ENCODE measurements around the gene SPOCK1. TPM values are rescaled to one million over a fixed set of nuclear protein-coding genes. Genes with fewer than 3 reads are reported as not detected.

Gene SPOCK1
- total and polyA plus RNA-seq, 2 experiments from 2014 or later: 5.6 to 10.1 TPM

DNA sequence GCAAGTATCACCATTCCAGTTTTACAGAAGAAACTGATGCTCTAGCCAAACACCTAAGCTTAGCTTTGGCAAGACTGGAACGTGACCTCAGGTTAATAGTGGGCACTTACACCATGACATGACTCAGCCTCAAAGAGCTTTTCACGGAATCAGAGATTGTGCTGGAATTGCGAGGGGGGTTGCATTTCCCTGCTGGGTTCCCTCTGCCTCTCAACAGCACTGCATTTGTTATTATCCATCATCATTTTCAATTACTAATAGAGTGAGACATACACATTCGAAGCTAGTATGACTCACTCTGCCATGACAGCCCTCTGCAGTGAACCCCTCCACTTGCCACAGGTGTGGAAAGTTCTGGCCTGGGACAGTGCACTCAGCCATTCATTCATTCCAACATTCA lies 8.0 kb downstream of the SPOCK1 start:
- H3K4me2 ChIP-seq: no peak overlapping the region
- no peak overlapping the region for H3K4me3 ChIP-seq
- H3K36me3 ChIP-seq (replicated peaks; ENCODE audit: insufficient read depth, low read depth): no peaks in the 10 kb centered on the region
- 75% methylated on average over 4 of the region's 4 CpGs for WGBS (ENCODE audit: low lambda C conversion rate, missing lambda C conversion rate)
- no peaks in the 10 kb centered on the region for H3K4me1 ChIP-seq (ENCODE audit: insufficient read depth)
- no peaks in the 10 kb centered on the region for H3K9me3 ChIP-seq (ENCODE audit: low read depth)
- H2AFZ ChIP-seq: no peak overlapping the region
- H3K27ac ChIP-seq: no peak overlapping the region
- no peaks in the 10 kb centered on the region for H3K79me2 ChIP-seq
- H3K27me3 ChIP-seq: peaks cover 17% of the 10 kb centered on the region
- DNase-seq (ENCODE audit: low spot score): no peak
- TF ChIP-seq, protein P1, sequence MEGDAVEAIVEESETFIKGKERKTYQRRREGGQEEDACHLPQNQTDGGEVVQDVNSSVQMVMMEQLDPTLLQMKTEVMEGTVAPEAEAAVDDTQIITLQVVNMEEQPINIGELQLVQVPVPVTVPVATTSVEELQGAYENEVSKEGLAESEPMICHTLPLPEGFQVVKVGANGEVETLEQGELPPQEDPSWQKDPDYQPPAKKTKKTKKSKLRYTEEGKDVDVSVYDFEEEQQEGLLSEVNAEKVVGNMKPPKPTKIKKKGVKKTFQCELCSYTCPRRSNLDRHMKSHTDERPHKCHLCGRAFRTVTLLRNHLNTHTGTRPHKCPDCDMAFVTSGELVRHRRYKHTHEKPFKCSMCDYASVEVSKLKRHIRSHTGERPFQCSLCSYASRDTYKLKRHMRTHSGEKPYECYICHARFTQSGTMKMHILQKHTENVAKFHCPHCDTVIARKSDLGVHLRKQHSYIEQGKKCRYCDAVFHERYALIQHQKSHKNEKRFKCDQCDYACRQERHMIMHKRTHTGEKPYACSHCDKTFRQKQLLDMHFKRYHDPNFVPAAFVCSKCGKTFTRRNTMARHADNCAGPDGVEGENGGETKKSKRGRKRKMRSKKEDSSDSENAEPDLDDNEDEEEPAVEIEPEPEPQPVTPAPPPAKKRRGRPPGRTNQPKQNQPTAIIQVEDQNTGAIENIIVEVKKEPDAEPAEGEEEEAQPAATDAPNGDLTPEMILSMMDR (IDR thresholded peaks at IDR 0.05; ENCODE audit: poor library complexity): no peak
- TF ChIP-seq EZH2phosphoT487 (IDR thresholded peaks at IDR 0.05; ENCODE audit: low read depth, severe bottlenecking, unreplicated experiment) (no peak), EZH2 (IDR thresholded peaks at IDR 0.05; ENCODE audit: borderline replicate concordance) (no peak)
- H4K20me1 ChIP-seq (ENCODE audit: insufficient read depth, poor library complexity, severe bottlenecking): no peaks in the 10 kb centered on the region
- H3K9me2 ChIP-seq (replicated peaks; ENCODE audit: insufficient read depth): no peaks in the 10 kb centered on the region

DNA sequence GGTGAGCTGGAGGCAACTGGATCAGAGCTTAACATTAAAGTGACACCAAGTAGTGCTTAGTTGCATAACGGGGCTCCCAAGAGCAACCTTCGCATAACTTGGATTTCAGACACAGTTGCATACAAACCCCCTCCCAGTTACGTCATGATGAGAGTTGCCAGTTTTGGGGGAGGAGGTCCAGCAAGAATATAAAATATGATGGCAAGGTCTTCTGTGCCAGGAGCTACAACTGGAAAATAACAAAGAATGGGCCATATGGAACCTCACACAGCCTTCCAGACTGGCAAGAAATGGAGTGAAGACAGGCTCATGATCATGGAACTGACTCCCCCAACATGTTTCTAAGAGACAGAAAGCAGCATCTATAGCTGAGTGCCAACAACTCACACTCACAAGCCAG lies 8.5 kb downstream of the SPOCK1 start:
- no peaks in the 10 kb centered on the region for H4K20me1 ChIP-seq (ENCODE audit: insufficient read depth, poor library complexity, severe bottlenecking)
- H2AFZ ChIP-seq: no peak overlapping the region
- DNase-seq (ENCODE audit: low spot score): no peak
- no peak for TF ChIP-seq EZH2phosphoT487 (IDR thresholded peaks at IDR 0.05; ENCODE audit: low read depth, severe bottlenecking, unreplicated experiment)
- no peak for TF ChIP-seq EZH2 (IDR thresholded peaks at IDR 0.05; ENCODE audit: borderline replicate concordance)
- TF ChIP-seq, protein P1 (IDR thresholded peaks at IDR 0.05; ENCODE audit: poor library complexity): no peak
- H3K36me3 ChIP-seq (replicated peaks; ENCODE audit: insufficient read depth, low read depth): no peaks in the 10 kb centered on the region
- no peak overlapping the region for H3K4me3 ChIP-seq
- H3K9me2 ChIP-seq (replicated peaks; ENCODE audit: insufficient read depth): no peaks in the 10 kb centered on the region
- H3K27me3 ChIP-seq: peaks cover 16% of the 10 kb centered on the region
- no peaks in the 10 kb centered on the region for H3K79me2 ChIP-seq
- no peak overlapping the region for H3K4me2 ChIP-seq
- no peak overlapping the region for H3K27ac ChIP-seq
- H3K9me3 ChIP-seq (ENCODE audit: low read depth): no peaks in the 10 kb centered on the region
- H3K4me1 ChIP-seq (ENCODE audit: insufficient read depth): no peaks in the 10 kb centered on the region
- 97% methylated on average over 3 of the region's 3 CpGs for WGBS (ENCODE audit: low lambda C conversion rate, missing lambda C conversion rate)

DNA sequence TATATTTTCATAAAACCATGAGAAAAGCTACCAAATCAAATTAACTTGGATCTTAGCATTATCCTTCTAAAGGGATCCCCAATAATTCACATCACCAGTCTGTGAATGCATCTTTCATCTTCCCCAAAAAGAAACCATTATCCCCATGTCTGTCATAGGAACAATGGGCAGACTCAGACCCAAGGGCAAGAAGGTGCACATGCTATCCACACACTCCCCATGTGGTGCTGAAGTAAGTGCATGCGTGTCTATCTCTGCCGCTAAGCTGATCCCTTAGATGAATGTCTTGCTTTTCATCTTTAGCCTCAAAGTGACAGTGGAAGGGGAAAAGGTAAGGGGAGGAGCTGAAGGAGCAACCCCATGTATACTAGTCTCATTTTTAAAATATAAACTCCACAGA lies 10.2 kb downstream of the SPOCK1 start:
- Histone ChIP-seq H3K27ac (no peak overlapping the region), H3K27me3 (peaks cover under 1% of the 10 kb centered on the region), H4K20me1 (ENCODE audit: insufficient read depth, poor library complexity, severe bottlenecking) (no peaks in the 10 kb centered on the region), H3K4me1 (ENCODE audit: insufficient read depth) (no peaks in the 10 kb centered on the region), H3K79me2 (no peaks in the 10 kb centered on the region), H3K4me3 (no peak overlapping the region), H3K36me3 (replicated peaks; ENCODE audit: insufficient read depth, low read depth) (no peaks in the 10 kb centered on the region), H3K4me2 (no peak overlapping the region), H3K9me3 (ENCODE audit: low read depth) (no peaks in the 10 kb centered on the region), H2AFZ (no peak overlapping the region), H3K9me2 (replicated peaks; ENCODE audit: insufficient read depth) (no peaks in the 10 kb centered on the region)
- TF ChIP-seq EZH2 (IDR thresholded peaks at IDR 0.05; ENCODE audit: borderline replicate concordance) (no peak), EZH2phosphoT487 (IDR thresholded peaks at IDR 0.05; ENCODE audit: low read depth, severe bottlenecking, unreplicated experiment) (no peak)
- TF ChIP-seq, protein P1 (IDR thresholded peaks at IDR 0.05; ENCODE audit: poor library complexity): no peak
- 98% methylated on average over 2 of the region's 2 CpGs for whole genome bisulfite sequencing (ENCODE audit: low lambda C conversion rate, missing lambda C conversion rate)
- DNase-seq (ENCODE audit: low spot score): no peak

DNA sequence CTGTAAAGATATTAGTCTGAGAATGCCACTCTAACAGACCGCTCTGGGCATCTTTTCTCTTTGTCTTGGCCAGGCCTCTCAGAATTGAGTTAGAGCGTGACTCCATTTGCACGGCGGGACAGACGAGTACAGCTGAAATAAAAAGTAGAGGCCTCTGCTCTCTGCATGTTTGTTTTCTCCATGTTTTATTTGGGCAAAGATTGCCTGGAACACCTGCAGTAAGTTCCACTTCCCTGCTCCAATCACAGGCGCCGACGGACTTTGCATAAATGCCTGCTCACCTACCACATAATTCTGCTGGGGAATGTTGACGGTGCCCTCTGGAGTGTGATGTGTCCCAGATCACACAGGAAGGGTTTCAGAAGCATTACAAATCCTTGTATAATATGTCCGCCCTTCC lies 10.6 kb downstream of the SPOCK1 start:
- H3K79me2 ChIP-seq: no peaks in the 10 kb centered on the region
- no peaks in the 10 kb centered on the region for H4K20me1 ChIP-seq (ENCODE audit: insufficient read depth, poor library complexity, severe bottlenecking)
- no peak for DNase-seq (ENCODE audit: low spot score)
- H2AFZ ChIP-seq: no peak overlapping the region
- no peak overlapping the region for H3K4me3 ChIP-seq
- H3K36me3 ChIP-seq (replicated peaks; ENCODE audit: insufficient read depth, low read depth): no peaks in the 10 kb centered on the region
- 92% methylated on average over 10 of the region's 10 CpGs for WGBS (ENCODE audit: low lambda C conversion rate, missing lambda C conversion rate)
- no peaks in the 10 kb centered on the region for H3K4me1 ChIP-seq (ENCODE audit: insufficient read depth)
- no peaks in the 10 kb centered on the region for H3K27me3 ChIP-seq
- no peaks in the 10 kb centered on the region for H3K9me2 ChIP-seq (replicated peaks; ENCODE audit: insufficient read depth)
- no peak for TF ChIP-seq EZH2 (IDR thresholded peaks at IDR 0.05; ENCODE audit: borderline replicate concordance)
- TF ChIP-seq EZH2phosphoT487 (IDR thresholded peaks at IDR 0.05; ENCODE audit: low read depth, severe bottlenecking, unreplicated experiment): no peak
- TF ChIP-seq, protein P1 (IDR thresholded peaks at IDR 0.05; ENCODE audit: poor library complexity): no peak
- H3K4me2 ChIP-seq: no peak overlapping the region
- H3K27ac ChIP-seq: no peak overlapping the region
- H3K9me3 ChIP-seq (ENCODE audit: low read depth): no peaks in the 10 kb centered on the region

All from hepatocyte (in vitro differentiated cells).